GM18499 (cell line): Measurements from ENCODE around the gene RAB20.
"Not testable (repeated sequence)": the region's sequence is repeated elsewhere in the genome, so short reads cannot be mapped to it uniquely, and the experiment has no call there.

Experiments
- ATAC-seq: cut with Tn5 transposase; IDR thresholded peaks from one replicate; pipeline ENCODE4 v1.9.1; 2021; ENCODE audit warnings: moderate number of reproducible peaks; ENCODE audit not compliant: insufficient read depth, unreplicated experiment

Gene RAB20

GRCh38 chr13:110516500-110516899 is 45.0 kb downstream of the RAB20 start:
- no peak for ATAC-seq

GRCh38 chr13:110512198-110512740 is 49.3 kb downstream of the RAB20 start:
- ATAC-seq, result no peak

GRCh38 chr13:110511509-110512181 is 49.9 kb downstream of the RAB20 start:
- no peak for ATAC-seq

GRCh38 chr13:110509971-110510786 is 51.3 kb downstream of the RAB20 start:
- ATAC-seq, result peak; percentile 49

- no peak for ATAC-seq
Observed at GRCh38 chr13:110509478-110509926, 52.0 kb downstream of the RAB20 start.

GRCh38 chr13:110507678-110508381 is 53.7 kb downstream of the RAB20 start:
- ATAC-seq, result no peak

GRCh38 chr13:110506859-110507566 is 54.5 kb downstream of the RAB20 start:
- no peak for ATAC-seq

- ATAC-seq, result no peak
Observed at GRCh38 chr13:110506396-110506795, 55.1 kb downstream of the RAB20 start.

GRCh38 chr13:110505594-110505993 is 55.9 kb downstream of the RAB20 start:
- no peak for ATAC-seq

GRCh38 chr13:110503979-110504499 is 57.5 kb downstream of the RAB20 start:
- ATAC-seq, result no peak

GRCh38 chr13:110503037-110503901 is 58.3 kb downstream of the RAB20 start:
- ATAC-seq, result no peak

- no peak for ATAC-seq
Observed at GRCh38 chr13:110501188-110501587, 60.3 kb downstream of the RAB20 start.

- no peak for ATAC-seq
Observed at GRCh38 chr13:110500341-110500740, 61.2 kb downstream of the RAB20 start.

- ATAC-seq, result no peak
Observed at GRCh38 chr13:110499621-110500281, 61.8 kb downstream of the RAB20 start.

- ATAC-seq, result no peak
Observed at GRCh38 chr13:110498765-110499164, 62.8 kb downstream of the RAB20 start.

GRCh38 chr13:110498327-110498726 is 63.2 kb downstream of the RAB20 start:
- ATAC-seq, result no peak

GRCh38 chr13:110497896-110498295 is 63.6 kb downstream of the RAB20 start:
- ATAC-seq, result not testable (repeated sequence)

- ATAC-seq, result no peak
Observed at GRCh38 chr13:110497003-110497402, 64.5 kb downstream of the RAB20 start.
